Umbilical cord (tissue), 2 donors: ENCODE measurements around the gene PRMT7. TPM values are rescaled to one million over a fixed set of nuclear protein-coding genes. Genes with fewer than 3 reads are reported as not detected.

Experiments used
- DNase-seq: peaks from one replicate; pipeline ENCODE4 v3.0.0-alpha.2; 2015; ENCODE audit warnings: low spot score
- total RNA-seq: library from RNA; depleted of rRNA; stranded (reverse); fragments of >200 nt; gene quantifications from one replicate; pipeline ENCODE4 v1.2.3, GENCODE V29; 2014; ENCODE audit warnings: low replicate concordance; ENCODE audit not compliant: insufficient read depth

Gene PRMT7
- total RNA-seq, 1 donor from 2014 or later: 92.2 TPM

- no peak for DNase-seq
These were observed 4.2 kb upstream of the PRMT7 start for GRCh38 chr16:68306633-68307032.

DNA sequence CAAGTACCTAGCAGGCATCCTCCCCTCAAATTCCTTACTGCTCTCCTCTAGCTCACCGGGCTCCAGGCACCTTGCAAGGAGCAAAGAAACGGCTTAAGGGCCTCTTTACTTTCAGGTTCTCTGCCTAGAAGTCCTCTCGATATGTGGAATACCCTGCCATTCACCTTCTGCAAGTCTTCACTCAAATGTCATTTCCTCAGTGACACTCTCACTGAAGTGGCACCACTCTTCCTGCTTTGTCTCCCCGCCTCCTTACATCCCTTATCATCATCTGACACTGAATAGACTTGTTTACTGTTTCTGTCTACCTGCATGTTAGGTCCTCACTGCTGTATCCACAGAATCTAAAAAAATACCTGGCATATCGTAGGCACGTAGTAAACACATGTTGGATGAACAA, 1.0 kb upstream of the PRMT7 start:
- no peak for DNase-seq

DNA sequence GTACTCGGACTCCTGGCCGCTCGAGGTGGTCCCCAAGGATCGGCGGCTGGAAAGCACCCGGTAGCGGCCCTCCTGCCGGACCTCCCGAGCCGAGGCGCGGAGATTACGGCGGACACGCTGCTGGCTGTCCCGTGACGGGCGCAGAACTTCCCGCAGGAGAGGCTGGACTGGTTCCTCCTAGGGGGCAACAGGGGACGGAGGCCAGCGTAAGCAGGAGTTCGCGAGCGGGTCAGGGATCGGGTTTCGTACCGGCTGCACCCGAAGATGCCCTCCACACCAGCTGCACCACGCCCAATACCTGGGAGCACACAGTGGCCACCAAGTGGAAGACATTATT, 414 bp upstream of the PRMT7 start:
- no peak for DNase-seq

GRCh38 chr16:68313116-68313515, 2.3 kb downstream of the PRMT7 start:
- no peak for DNase-seq

- DNase-seq: no peak
These were observed 8.5 kb downstream of the PRMT7 start for GRCh38 chr16:68319185-68319908.

DNA sequence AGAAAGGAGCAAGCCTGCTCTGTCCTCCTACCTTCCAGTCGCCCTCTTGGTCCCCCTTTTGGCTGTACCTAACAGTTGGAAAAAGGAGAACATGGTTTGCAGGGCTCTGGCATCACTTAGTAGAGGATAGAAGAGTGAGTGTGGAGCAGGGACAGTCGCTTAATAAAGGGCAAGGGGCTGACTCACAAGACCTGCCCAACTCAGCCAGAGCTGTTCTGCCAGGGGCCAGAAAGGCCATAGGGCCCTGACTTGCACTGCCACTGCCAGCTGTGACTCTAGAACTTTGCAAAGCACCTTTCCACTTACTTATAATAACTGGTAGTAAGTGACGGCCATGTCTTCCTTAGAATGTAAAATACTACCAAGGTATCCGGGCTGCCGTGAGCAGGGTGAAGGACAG, 13.5 kb downstream of the PRMT7 start:
- no peak for DNase-seq

DNA sequence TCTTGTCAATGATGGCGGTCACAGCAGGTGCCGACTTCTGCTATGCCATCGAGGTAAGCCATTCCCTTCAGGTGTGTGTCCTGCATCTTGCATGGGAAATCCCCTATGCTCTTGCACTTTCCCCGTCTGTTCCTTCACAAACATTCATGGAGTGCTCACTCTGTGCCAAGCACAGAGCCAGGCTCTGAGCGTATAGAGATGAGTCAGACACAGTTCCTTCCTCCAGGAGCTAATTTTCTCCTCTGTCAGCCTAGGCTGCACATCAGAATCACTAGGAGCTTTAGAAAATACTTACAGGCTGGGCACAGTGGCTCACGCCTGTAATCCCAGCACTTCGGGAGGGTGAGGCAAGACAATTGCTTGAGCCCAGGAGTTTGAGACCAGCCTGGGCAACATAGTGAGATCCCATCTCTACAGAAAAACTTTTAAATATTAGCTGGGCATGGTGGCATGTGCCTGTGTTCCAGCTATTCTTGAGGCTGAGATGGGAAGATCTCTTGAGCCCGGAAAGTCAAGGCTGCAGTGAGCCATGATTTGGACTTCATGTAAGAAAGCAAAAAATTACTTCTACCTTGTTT, 14.1 kb downstream of the PRMT7 start:
- DNase-seq: no peak

DNA sequence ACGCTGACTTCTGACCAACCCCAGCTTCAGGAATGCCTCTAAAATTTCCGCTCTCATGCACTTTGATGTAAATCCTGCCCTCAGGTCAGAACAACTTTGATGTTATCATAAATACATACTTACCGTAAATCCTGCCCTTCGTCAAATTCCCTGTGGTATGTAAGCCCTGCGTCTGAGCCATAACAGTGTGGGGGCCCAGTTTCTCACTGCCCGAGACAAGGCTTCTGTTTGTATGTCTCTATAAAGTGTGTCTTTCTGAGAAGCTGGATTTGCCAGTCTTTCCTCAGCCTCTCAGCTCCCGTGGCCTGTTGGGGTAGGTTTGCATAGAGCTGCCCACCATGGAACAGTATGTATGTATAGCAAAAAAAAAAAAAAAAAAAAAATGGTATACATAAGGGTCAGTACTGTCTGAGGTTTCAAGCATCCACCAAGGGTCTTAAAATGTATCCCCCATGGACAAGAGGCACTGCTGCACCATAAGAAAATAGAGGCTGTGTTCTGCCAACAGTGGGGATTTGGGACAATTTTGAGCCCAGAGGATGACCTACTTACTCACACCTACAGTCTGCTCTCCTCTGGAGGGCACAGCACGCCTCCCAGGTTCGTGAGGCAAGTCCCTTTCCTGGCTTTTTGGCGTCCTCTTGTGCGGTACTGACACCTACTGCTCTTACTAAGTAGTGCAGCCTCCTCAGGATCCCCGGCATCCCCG, 17.5 kb downstream of the PRMT7 start:
- DNase-seq: peak; percentile 90

DNA sequence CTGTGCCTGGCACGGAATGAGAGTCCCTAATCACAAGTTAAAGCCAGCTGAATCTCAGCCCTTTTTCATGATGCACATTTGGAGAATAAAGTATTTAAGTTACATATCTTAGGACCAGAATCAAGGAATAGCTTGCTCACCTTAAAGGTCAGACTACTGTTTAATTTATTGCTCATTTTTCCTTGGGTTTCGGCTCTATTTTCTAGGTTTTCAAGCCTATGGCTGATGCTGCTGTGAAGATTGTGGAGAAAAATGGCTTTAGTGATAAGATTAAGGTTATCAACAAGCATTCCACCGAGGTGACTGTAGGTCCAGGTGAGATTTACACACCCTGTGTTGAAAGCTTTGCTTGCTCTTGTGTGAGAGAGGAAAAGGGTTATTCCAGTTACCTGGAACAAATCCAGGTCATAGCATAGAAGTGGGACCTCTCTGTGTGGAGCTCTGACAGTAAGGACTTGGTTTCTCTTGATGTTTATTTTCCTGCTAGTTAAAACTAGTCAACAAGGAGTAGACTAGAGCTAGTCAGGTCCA, 18.1 kb downstream of the PRMT7 start:
- DNase-seq: no peak

- no peak for DNase-seq
These were observed 21.1 kb downstream of the PRMT7 start for GRCh38 chr16:68331879-68332410.

DNA sequence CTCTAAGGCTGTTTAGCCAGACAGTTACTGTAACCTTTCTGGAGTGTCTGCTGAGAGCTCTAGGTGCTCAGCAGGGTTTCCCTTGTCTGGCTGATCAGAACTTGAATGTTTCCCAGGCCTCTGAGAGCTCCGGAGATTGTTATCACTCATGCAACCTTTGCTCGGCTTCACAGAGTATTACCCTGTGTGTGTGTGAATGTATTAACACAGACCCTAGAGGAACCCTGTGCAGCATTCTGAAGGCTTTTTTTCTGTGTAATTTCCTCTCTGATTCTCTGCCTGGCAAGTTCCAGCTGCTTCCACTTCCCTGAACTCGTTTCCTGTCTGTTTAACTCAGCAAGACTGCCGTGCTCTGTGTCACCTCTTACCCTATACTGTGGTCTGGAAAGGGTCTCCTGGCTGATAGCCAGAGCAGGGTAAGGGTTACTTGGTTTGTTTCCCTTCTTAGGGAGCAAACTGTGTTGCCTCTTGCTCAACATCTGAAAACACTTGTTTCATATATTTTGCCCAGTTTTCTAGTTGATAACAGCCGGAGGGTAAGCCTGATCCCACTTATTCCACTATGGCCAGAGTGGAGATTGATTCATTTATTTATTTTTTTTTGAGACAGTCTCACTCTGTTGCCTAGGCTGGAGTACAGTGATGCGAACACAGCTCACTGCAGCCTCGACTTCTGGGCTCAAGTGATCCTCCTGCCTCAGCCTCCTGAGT, 21.7 kb downstream of the PRMT7 start:
- peak; percentile 76 for DNase-seq

DNA sequence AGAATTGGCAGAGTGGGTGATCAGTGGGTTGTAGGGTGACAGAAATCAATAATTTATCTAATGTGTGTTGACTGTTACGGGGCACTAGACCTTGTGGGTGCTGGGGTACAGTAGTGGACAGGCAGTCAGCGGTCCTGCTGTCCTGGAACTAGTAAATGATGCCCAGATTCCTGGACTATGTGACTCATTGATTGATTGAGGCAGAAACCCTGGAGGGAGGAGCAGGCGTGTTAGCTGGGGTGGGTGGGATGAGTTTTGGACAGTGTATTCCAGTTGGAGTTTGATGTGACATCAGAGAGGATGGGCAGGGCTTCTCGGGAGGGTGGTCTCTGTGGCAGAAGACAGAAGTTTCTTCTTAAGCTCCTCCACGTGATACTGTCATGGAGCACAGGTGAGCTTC, 24.4 kb downstream of the PRMT7 start:
- no peak for DNase-seq

GRCh38 chr16:68338326-68339119, 27.7 kb downstream of the PRMT7 start:
- DNase-seq: no peak

- no peak for DNase-seq
These were observed 28.4 kb downstream of the PRMT7 start for GRCh38 chr16:68339214-68339613.

GRCh38 chr16:68342620-68343019, 31.8 kb downstream of the PRMT7 start:
- DNase-seq: no peak

DNA sequence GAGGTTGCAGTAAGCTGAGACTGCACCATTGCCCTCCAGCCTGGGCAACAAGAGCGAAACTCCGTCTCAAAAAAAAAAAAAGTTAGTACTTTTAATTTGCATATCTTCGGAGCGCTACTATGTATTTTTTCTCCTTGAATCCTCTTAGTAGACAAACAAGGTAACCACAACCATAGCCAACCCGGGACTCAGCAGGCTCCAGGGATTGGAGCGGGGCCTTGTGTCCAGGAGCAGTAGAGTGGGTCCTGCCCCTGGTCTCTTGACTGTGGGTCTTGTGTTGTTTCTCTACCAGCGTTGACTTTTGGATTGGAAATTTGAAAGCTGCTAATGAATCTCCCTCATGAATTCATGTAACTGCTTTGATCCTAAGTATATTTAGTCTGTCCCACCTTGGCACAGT, 32.3 kb downstream of the PRMT7 start:
- no peak for DNase-seq

GRCh38 chr16:68344252-68344651, 33.4 kb downstream of the PRMT7 start:
- DNase-seq: no peak

DNA sequence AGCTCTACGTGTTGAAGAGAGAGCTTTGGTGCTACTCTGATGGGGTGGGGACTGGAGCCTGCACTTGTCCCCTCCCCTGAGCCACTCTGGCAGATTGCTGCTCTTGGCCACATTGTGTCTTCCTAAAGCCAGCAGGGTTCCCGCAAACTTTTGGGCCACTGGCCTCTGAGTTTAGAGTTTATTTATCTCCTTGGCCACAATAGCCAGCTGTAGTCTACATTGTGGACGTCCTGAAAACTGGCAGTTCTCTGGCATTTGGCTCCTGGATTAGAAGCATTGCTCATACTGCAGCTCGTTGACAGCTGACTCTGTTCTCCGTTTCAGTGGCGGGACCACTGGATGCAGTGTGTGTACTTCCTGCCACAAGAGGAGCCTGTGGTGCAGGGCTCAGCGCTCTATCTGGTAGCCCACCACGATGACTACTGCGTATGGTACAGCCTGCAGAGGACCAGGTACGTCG, 34.6 kb downstream of the PRMT7 start:
- DNase-seq: no peak

GRCh38 chr16:68345958-68346635, 35.3 kb downstream of the PRMT7 start:
- DNase-seq: no peak

DNA sequence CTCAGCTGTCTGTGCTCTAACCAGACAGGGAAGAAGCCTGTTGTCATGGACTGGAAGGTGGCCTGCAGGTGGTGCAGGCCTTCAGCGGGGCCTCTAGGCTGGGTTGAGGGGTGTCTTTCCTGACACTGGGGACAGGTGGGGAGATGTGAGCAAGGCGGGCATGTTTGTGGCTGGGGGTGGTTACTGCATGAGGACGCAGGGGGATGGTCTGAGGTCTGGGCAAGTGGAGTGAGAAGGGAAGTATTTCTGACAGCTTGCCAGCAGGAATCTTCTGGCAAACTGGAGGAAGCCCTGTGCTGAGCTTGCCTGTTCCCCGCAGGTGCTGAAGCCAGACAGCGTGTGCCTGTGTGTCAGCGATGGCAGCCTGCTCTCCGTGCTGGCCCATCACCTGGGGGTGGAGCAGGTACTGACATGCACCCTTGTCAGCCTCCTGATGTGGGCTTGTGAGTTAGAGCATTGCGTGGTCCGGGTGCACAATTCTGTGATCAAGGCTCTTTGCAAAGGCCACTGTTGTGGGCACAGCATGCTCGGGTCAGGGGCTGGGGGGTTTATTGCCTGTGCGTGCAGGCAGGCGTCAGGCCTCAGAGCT, 36.2 kb downstream of the PRMT7 start:
- no peak for DNase-seq
